GM18499 (cell line): Measurements from ENCODE around the gene CNPY4.
"Not testable (repeated sequence)": the region's sequence is repeated elsewhere in the genome, so short reads cannot be mapped to it uniquely, and the experiment has no call there.

Experiments
- ATAC-seq: cut with Tn5 transposase; IDR thresholded peaks from one replicate; pipeline ENCODE4 v1.9.1; 2021; ENCODE audit warnings: moderate number of reproducible peaks; ENCODE audit not compliant: insufficient read depth, unreplicated experiment

Gene CNPY4

DNA sequence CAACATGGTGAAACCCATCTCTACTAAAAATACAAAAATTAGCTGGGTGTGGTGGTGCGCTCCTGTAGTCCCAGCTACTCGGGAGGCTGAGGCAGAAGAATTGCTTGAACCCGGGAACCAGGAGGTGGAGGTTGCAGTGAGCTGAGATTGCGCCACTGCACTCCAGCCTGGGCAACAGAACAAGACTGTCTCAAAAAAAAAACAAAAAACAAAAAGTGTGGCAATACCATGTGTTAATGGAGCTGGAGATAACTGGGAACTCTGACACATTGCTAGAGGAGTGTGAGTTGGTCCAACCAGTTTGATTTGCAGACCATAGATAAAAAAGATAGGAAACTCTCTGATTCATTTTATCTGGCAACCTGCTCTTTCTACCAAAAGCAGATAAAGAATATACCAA, 26.9 kb downstream of the CNPY4 start:
- not testable (repeated sequence) for ATAC-seq

DNA sequence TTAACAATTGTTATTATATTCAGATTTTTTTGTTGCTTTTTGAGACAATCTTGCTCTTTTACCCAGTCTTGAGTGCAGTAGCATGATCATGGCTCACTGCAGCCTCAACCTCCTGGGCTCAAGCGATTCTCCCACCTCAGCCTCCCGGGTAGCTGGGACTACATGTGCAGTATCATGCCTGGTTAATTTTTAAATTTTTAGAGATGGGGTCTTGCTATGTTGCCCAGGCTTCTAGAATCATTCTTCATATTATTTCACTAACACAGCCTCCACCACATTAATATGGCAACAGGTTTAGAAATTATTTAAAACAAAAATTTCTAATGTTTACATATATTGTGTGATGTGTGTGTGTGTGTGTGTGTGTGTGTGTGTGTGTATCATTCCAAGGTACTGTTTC, 27.8 kb downstream of the CNPY4 start:
- ATAC-seq = no peak

DNA sequence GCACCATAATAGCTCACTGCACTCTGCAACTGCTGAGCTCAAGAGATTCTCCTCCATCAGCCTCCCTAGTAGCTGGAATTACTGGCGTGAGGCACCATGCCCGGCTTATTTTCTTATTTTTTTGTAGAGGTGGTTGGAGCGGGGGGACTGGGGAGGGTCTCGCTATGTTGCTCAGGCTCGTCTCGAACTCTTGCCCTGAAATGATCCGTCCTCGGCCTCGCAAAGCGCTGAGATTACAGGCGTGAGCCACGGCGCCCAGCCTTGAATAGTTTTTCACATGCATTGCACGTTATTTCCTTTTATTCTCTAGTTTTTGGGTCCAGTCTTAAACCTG, 28.8 kb downstream of the CNPY4 start:
- no peak for ATAC-seq

DNA sequence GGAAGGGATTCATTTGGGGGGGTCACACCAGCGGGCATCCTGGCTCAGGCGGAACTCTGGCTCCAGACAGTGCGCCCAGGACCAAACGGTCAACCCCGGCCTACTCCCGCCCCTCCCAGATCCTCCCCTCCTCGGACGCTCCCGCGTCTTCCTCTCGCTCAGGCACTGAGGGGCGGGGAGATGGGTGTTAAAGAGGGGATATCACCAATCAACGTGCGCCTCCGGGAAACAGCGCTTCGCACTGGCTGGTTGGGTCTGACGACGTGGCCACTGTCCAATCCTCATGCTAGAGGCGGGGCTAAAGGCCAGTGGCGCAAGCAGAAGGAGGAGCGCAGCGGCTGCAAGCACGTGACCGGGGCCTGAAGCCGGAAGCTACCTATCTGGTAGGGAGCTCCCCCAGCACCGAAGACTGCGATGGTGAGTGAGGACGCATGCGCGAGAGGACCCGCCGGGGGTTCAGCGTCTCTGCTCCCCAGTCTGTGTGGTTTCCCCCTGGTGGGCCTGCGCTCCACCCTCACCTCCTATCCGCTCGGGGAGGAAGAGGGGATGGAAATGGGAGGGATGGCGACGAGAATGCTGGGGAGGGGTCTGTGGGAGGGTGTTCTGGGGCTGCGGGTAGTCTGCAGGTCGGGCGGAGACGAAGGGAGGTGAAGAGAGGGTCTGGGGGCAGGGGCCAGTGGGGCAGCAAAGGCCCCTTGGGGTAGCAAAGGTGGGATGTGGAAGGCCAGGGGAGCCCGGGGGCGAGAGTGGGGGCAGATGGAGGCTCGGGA, 29.3 kb downstream of the CNPY4 start, which contains the start of gene LAMTOR4:
Gene LAMTOR4, plus strand, starts transcription at position 360 of the 770 bp plus-strand sequence. Its CDS starts 55 bp downstream, at position 415.
- peak; percentile 97 for ATAC-seq

DNA sequence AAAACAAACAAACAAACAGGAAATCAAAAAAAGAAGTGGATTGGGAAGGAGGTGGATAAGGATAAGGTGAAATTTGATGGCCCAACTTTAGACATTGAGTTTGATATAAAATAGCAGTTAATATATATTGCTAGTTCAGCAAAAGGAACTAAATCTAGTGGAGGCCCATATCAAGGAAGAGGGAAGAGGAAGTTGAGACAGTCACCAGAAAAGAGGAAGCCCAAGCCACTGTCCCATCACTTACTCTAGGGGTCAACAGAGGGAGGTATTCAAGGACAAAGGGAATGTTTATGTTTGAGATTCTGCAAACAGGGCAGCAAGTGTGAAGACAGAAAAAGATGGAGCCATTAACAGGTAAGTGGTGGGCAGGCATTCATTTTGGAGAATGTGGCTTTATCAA, 33.0 kb downstream of the CNPY4 start:
- ATAC-seq = no peak

DNA sequence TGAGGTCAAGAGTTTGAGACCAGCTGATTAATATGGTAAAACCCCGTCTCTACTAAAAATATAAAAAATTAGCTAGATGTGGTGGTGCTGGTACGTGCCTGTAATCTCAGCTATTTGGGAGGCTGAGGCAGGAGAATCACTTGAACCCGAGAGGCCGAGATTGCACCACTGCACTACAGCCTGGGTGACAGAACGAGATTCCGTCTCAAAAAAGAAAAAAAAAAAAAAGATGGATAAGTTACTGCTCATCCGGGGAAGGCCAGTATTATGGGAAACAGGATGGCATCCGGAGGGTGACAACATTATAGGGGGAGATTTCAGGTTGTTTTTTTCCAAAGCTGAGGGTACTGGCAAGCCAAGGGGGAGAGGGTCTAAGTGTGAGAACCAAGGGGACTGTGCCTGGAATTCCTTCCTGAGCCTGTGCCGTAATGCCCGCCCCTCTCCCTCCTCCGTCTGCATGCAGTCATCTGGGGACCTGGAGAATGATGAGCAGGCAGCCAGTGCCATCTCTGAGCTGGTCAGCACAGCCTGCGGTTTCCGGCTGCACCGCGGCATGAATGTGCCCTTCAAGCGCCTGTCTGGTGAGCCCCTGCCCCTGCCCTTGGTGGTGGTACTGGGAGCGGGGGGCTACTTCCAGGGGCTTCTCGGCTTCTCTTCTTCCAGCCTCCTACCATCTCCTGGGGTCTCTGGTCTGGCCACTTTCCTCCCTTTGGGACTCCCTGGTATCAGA, 33.7 kb downstream of the CNPY4 start:
- no peak for ATAC-seq

DNA sequence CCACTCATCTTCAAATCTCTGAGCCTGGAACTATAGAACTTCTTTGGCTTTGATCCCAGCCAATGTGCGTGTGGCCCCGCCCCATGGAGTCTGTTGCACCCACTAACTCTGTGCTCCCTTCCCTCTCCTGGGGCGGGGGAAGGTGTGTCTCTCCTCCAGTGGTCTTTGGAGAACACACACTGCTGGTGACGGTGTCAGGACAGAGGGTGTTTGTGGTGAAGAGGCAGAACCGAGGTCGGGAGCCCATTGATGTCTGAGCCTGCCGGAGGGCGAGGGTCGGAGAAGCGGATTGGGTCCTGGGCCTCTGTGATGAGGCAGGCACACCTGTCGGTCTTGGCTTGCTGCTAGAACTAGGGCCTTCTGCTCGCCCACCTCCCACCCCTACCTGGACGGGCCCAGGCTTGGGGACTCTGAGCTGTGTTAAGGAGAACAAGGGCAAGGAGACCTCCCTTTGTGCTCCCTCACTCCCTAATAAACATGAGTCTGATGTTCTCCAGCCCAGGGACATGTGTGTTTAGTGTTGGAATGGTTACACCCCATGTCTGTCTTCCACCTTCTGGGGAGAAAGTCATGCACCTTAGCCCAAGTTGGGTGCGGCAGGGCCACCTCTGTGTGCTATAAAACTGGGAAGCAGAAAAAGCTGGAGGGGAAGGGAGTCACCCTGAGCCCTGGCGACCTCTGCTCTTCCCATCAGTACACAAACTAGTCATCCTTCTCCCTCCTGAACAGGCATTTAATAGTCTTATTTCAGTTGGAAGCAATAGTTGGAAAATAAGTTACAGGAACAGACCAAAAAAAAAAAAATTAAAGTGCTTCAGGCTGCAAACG, 34.5 kb downstream of the CNPY4 start:
- ATAC-seq = no peak

DNA sequence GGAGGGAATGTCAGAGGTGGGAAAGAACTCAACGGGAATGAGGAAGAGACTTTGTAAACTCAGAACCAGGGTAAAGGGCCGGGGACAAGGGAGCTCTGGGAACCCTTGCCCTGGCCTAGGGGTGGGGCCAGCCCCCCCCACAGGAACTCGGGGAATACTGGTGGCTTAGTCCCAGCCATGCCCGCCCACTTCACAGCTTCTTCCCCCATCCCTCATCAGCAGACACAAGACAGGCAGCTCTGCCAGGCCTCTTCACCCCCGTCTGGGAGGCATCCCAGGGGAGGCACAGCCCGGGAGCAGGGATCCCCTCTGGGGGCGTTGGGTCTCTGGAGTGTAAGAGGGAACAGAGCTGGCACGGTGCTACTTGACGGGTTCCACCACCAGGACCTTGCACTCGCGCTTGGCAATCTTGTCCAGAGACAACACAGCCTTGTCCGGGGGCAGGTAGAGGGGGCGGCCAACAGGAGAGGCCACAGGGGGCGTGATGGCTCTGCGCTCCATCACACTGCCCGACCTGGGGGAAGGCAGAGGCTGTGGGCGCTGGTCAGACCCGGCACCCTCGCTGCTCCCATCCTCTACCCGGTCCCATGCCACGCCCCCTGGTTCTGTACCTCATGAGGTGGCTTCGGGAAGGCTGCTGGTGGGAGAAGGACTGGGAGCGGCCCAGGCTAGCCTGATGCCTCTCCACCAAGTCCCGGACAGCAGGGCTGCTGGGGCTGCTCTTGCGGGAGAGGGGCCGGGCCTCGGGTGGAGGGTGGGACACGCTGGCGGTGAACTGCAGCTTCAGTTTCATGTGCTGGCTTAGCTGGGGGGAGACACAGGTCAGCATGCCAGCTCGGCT, 35.4 kb downstream of the CNPY4 start:
- ATAC-seq = no peak

DNA sequence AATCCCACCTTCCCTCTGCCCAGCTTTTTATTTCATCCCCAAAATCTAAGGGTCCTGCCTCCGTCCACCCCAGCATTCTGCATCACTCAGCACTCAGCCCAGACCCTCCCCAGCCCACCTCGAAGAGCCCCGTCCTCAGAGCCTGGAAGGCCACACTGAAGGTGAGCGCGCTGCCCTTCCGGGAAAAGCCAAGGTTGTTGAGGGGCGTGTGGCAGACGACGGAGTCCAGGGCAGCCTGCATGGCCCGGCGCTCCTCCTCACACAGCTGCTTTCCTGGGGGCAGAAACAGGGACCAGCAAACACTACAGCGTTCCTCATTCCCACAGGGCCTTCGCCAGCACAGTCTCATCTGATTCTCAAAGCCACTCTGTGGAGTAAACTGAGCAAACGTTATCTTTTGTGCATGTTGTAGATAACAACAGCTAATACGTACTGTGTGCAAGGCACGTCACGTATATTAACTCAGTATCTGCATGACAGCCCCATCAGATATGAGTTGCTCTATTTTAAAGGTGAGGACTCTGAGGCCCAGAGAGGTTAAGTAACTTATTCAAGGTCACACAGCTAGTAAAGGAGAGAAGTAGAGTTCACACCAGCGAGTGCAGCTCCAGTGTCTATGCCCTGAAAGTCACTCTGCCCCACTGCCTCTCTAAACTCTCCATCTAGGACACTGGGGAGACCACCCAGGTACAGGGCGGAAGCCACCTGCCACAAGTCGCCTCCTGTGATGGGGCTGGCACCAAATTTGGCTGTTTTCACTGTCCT, 36.3 kb downstream of the CNPY4 start:
- ATAC-seq = no peak

DNA sequence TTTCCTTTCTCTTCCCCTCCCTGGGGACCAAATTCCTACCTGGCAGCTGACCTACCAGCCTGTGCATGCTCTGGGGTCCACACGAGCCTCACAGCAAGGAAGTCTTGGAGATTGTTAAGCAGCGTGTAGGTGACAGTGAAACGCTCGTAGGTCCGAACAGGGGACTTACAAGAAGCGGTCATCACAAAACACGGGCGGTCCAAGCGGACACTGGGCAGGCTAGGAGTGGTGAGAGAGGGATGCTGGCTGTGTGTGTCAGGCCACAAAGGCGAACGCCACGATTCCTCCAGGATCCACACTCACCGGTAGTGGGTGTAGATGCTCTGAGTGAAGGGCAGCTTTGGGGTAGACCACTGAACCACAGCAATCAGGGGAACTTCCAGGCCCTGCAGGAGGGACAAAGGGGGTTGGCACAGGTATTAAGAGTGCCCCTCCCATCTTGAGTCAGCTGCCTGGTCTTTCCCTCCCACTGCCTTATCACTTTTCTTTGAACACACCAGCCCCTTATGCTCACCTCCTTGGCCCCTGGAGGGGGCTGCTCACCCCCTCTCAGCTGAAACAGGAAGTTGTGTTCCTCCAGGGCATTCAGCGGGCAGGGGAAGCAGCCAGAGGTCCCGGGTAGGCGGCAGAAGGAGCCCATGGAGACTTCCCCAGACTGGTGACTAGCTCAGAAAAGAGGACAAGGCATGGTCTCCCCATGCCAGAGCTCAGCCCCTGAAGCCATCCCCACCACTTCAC, 37.1 kb downstream of the CNPY4 start:
- ATAC-seq = no peak

DNA sequence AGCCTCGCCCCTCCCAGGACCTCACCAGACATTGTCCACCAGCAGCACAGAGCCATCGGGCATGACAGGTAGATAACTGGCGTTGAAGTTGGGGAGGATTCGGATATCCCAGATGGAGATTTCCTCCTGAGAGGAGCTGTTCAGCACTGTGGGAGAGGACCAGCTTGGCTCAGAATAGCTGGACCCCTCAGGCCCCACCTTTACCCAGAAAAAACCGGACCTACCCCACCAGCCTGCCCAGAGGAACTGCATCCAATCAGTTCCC, 37.6 kb downstream of the CNPY4 start:
- no peak for ATAC-seq

DNA sequence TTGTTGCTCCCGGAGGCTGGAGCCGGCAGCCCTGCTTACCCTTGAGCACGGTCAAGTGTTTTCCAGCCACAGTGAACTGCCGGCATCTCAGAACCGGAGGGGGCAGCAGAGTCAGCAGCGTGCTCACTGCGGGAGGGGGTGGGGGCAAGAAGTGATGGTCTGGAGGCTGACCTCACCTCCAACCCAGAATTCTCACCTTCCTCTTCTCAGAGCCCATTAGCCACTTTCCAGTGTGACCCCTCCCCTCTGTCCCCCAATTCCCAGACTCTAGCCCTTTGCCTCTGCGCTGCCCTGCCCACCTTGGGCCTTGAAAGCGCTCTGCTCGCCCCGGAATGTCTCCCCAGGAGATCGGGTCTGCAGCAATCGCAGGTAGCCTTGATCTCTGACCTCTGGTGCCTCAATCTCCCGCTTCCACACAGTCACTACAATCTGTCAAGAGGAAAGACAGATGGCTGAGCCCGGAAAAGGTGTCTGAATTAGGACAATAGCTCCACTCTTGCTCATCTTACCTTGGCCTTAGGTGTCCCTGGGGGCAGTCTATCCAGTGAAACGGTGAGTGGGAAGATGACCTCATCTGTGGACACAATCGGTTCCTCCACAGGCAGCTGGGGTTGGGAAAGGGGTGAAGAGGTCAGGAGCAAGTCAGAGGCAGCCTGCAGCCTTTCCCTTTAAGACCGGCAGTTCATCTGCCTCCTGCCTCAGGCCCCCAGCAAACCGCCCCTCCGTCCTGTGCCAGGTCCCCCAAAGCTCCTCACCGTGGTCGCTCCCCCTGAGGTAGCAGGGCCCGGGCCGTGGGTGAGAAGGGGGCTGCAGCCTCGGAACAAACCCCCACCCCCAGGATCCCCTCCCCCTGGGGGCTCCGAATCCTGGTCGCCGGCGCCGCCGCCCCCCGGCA, 38.1 kb downstream of the CNPY4 start:
- ATAC-seq = no peak

DNA sequence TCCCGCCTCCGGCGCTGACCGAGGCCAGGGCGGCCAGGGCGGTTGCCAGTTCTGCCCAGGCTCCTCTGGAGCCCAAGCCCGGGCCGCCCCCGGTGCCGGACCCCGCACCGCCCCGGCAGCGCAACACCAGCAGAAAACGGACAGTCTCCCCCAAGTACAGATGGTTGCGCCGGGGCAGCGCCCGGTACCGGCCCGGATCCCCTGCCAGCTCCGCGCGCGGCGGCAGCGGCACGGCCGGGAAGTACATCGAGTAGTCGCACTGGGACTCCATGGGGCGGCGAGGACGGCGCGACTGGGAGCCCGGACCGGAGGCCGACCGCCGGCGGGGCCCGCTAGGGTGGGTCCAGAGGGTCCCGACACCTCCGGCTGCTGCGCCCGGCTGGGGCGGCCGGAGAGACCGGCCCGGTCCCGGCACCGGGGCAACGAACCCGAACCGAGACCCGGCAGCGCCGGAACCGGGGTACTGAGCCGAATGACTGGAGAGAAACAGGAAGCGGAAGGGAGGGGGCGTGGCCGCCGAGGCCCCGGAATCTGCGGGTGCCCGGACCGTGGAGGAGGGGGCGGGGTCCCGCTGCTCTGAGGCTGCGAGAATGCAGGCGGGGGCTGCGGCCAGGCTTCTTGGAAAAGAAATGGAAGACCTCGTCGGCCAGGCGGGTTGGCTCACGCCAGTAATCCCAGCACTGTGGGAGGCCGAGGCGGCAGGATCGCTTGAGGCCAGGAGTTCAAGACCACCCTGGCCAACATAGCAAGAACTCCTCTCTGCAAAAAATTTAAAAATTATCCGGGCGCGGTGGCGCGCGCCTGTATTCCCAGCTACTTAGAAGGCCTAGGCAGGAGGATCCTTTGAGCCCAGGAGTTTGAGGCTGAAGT, 39.0 kb downstream of the CNPY4 start, which contains the start of gene TRAPPC14:
Gene TRAPPC14, minus strand, starts transcription at position 495 of the 870 bp plus-strand sequence. Its CDS starts 224 bp downstream, at position 271.
- ATAC-seq = no peak

DNA sequence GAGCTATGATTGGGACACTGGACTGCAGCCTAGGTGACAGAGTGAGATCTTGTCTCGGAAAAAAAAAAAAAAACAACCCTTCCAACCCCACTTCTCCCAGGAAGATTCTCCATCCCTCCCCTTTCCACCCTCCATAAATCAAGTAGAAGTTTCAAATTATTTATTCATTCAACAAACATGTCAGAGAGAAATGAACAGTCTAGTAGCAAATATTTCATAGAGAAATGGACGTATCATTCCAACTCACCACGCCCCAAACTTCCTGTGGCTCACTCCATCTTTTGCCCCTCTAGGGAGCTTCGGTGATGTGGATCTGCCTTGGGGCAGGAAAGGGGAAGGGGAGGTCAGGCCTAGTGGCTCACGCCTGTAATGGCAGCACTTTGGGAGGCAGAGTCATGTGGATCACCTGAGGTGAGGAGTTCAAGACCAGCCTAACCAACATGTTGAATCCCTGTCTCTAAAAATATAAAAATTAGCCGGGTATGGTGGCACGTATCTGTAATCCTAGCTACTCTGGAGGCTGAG, 39.7 kb downstream of the CNPY4 start:
- ATAC-seq = no peak

DNA sequence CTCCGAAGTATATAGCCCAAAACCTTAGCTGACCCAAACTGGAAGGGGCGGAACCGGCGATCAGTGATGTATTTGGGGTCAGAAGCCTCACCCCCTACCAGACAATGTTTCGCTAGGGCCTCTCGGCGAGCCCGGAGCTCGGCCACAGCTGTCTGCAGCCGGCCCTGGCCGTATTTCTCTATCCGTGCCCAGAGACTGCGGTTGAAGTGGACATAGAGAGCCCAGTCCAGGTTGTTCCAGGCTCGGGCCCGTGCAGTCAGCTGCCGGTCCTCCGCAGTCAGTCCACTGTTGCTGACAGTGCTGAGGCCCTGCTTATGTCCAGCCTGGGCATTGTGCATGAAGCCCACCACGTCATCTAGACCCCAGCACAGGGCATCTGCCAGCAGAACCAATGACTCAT, 40.6 kb downstream of the CNPY4 start:
- ATAC-seq = no peak

DNA sequence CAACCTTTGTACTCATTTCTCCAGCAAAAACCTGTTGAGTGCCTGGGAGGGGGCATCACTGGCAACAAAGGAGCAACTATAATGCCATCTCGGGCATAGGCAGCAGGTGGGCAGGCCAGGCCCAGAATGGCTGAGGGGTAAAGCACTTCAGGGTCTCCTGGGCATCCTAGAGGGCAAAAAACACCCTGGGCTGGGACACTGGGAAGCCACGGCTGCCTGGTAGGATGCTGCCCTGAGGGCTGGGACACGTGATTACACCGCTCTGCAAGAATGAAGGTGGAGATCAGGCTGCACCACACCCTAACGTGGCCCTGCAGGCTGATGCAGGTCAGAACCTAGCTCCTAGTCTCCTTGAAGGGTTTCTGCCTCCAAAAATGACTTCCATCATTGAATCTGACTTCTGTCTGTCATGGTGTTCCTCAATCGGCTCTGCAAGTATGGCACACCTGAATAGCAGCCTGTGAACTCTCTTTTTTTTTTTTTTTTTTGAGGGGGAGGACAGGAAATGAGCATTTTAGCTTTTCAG, 43.6 kb downstream of the CNPY4 start:
- ATAC-seq = no peak
